SK-N-SH (cell line): ENCODE results near the gene FAM184B.

ENCODE experiments used
- FOSL2 ChIP-seq: IDR thresholded peaks from 2 replicates; pipeline ENCODE4 v1.4.0; 2012; ENCODE audit warnings: low read depth, mild to moderate bottlenecking, moderate library complexity, borderline replicate concordance
- POLR2AphosphoS5 ChIP-seq: IDR thresholded peaks from 2 replicates; pipeline ENCODE4 v1.6.1; 2012; ENCODE audit warnings: low read depth, low read length
- TEAD4 ChIP-seq: IDR thresholded peaks from 2 replicates; pipeline ENCODE4 v1.4.0; 2012; ENCODE audit warnings: mild to moderate bottlenecking, borderline replicate concordance; ENCODE audit not compliant: insufficient read depth
- TF ChIP-seq, protein P1 (sequence below): fragments of 200-600 bp; sonication (generic); IDR thresholded peaks from 2 replicates; pipeline ENCODE4 v1.6.1; 2017; ENCODE audit warnings: antibody characterized with exemption, mild to moderate bottlenecking, moderate library complexity
- TF ChIP-seq, protein P2 (sequence below): IDR thresholded peaks from 2 replicates; pipeline ENCODE4 v1.4.0; 2012; ENCODE audit warnings: low read depth, borderline replicate concordance

- TF ChIP-seq, protein P1, sequence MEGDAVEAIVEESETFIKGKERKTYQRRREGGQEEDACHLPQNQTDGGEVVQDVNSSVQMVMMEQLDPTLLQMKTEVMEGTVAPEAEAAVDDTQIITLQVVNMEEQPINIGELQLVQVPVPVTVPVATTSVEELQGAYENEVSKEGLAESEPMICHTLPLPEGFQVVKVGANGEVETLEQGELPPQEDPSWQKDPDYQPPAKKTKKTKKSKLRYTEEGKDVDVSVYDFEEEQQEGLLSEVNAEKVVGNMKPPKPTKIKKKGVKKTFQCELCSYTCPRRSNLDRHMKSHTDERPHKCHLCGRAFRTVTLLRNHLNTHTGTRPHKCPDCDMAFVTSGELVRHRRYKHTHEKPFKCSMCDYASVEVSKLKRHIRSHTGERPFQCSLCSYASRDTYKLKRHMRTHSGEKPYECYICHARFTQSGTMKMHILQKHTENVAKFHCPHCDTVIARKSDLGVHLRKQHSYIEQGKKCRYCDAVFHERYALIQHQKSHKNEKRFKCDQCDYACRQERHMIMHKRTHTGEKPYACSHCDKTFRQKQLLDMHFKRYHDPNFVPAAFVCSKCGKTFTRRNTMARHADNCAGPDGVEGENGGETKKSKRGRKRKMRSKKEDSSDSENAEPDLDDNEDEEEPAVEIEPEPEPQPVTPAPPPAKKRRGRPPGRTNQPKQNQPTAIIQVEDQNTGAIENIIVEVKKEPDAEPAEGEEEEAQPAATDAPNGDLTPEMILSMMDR: no peak
- no peak for TF ChIP-seq POLR2AphosphoS5
- TF ChIP-seq, protein P2, sequence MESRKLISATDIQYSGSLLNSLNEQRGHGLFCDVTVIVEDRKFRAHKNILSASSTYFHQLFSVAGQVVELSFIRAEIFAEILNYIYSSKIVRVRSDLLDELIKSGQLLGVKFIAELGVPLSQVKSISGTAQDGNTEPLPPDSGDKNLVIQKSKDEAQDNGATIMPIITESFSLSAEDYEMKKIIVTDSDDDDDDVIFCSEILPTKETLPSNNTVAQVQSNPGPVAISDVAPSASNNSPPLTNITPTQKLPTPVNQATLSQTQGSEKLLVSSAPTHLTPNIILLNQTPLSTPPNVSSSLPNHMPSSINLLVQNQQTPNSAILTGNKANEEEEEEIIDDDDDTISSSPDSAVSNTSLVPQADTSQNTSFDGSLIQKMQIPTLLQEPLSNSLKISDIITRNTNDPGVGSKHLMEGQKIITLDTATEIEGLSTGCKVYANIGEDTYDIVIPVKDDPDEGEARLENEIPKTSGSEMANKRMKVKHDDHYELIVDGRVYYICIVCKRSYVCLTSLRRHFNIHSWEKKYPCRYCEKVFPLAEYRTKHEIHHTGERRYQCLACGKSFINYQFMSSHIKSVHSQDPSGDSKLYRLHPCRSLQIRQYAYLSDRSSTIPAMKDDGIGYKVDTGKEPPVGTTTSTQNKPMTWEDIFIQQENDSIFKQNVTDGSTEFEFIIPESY: no peak
- TF ChIP-seq TEAD4: no peak
- TF ChIP-seq FOSL2: no peak
Observed at GRCh38 chr4:17778431-17778830, 3.0 kb downstream of the FAM184B start.
